Brain microvascular endothelial cell (primary cell): ENCODE measurements around the gene TMEM47.

Experiments
- DNase-seq: peaks from one replicate; pipeline ENCODE4 v3.0.0-alpha.2; 2020
- H3K27ac ChIP-seq: fragments of 250-450 bp; sonication (Bioruptor Pico); 2 replicates; pipeline ENCODE4 v1.5.1; 2020; ENCODE audit warnings: mild to moderate bottlenecking, moderate library complexity
- H3K27me3 ChIP-seq: fragments of 250-450 bp; sonication (Bioruptor Pico); replicated peaks from 2 replicates; pipeline ENCODE4 v1.5.1; 2020; ENCODE audit warnings: mild to moderate bottlenecking
- H3K36me3 ChIP-seq: fragments of 250-450 bp; sonication (Bioruptor Pico); replicated peaks from 2 replicates; pipeline ENCODE4 v1.5.1; 2020; ENCODE audit warnings: mild to moderate bottlenecking
- H3K4me3 ChIP-seq: 2 replicates; pipeline ENCODE4 v1.5.1; 2011; ENCODE audit warnings: low read depth, mild to moderate bottlenecking, control low read depth, low read length, moderate library complexity
- in situ Hi-C: cut with HindIII; loops from 2 replicates; pipeline ENCODE4 v1.10.0; 2017; ENCODE audit warnings: low sequenced_read_pairs, low pct_ligation_motif_present
- TF ChIP-seq, protein P1 (sequence below): IDR thresholded peaks from 2 replicates; pipeline ENCODE4 v1.5.1; 2011; ENCODE audit warnings: low read depth, mild to moderate bottlenecking, moderate library complexity, low read length, control low read depth, inconsistent platforms; ENCODE audit errors: missing control alignments

TMEM47 gene

DNA sequence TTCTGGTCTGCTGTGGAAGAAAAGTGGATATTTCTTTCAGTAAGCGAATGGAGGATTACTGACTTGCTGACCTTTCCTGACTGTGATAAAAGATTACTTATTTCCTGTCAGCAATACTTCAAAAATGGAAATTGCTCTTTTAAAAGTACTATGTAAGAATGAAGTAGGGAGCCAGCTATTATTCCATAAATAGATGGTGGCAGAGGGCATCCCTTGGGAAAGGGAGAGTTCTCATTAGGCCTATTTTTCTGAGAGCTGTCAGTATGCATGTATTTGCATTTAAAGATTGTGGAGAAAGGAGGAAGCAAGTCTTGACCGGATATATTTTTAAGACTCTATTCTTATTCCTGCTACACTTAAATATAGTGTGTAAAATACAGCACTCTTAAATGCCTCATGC is 37.2 kb downstream of the TMEM47 start:
- no peak overlapping the region for H3K4me3 ChIP-seq
- TF ChIP-seq, protein P1, sequence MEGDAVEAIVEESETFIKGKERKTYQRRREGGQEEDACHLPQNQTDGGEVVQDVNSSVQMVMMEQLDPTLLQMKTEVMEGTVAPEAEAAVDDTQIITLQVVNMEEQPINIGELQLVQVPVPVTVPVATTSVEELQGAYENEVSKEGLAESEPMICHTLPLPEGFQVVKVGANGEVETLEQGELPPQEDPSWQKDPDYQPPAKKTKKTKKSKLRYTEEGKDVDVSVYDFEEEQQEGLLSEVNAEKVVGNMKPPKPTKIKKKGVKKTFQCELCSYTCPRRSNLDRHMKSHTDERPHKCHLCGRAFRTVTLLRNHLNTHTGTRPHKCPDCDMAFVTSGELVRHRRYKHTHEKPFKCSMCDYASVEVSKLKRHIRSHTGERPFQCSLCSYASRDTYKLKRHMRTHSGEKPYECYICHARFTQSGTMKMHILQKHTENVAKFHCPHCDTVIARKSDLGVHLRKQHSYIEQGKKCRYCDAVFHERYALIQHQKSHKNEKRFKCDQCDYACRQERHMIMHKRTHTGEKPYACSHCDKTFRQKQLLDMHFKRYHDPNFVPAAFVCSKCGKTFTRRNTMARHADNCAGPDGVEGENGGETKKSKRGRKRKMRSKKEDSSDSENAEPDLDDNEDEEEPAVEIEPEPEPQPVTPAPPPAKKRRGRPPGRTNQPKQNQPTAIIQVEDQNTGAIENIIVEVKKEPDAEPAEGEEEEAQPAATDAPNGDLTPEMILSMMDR: no peak
- H3K27ac ChIP-seq: no peak overlapping the region
- H3K36me3 ChIP-seq: no peaks in the 10 kb centered on the region
- in situ Hi-C loops: no loop called here
- no peak for DNase-seq
- H3K27me3 ChIP-seq: no peaks in the 10 kb centered on the region

DNA sequence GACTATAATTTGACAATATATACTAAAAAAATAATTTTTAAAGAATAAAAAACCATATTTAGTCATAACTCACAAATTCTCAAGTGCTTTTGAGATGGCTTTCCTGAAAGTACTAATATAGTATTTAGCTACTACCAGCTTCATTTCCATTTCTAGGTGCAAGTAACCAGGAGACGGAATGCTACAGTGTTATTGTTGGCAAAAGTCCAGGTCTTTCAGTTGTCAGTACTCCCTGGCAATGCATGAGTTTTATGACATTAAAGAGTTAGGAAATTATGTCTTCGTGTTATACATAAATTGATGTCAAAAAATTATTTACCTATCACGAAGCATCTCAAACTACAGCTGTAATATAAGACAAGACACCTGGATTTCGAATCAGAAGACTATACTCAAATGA is 45.0 kb downstream of the TMEM47 start:
- Histone ChIP-seq H3K27ac (no peak overlapping the region), H3K36me3 (no peaks in the 10 kb centered on the region), H3K27me3 (no peaks in the 10 kb centered on the region), H3K4me3 (no peak overlapping the region)
- peak; percentile 4 for DNase-seq
- TF ChIP-seq, protein P1: no peak
- in situ Hi-C loops: no loop called here

DNA sequence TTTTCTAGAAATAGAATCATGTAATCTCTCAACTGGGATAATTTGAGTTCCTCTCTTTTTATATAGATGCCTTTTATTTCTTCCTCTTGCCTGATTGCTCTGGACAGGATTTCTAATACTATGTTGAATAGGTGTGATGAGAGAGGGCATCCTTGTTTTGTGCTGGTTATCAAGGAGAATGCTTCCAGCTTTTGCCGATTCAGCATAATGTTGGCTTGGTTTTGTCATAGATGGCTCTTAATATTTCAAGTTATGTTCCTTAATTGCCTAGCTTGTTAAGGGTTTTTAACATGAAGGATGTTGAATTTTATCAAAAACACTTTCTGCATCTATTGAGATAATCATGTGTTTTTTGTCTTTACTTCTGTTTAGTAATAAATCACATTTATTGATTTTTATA is 58.7 kb downstream of the TMEM47 start:
- TF ChIP-seq, protein P1: no peak
- Histone ChIP-seq H3K4me3 (no peak overlapping the region), H3K27me3 (no peaks in the 10 kb centered on the region), H3K27ac (no peak overlapping the region), H3K36me3 (no peaks in the 10 kb centered on the region)
- in situ Hi-C loops: no loop called here
- DNase-seq: no peak

DNA sequence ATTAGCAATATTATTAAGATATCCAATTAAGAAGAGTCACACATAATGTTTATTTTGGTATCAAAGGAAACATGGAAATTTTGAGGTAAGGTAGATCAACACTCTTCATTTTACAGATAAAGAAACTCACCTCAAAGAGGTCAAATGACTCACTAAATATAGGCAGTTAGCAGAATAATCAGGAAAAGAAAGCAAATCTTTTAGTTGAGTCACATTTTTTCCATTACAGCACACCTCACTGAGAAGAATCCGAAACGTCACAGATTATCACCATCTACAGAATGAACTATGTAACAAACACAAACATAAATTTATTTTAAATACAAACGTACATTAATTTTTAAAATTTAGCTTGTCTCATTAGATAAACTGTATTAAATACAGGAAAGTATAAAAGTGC is 70.1 kb downstream of the TMEM47 start:
- H3K27ac ChIP-seq: no peak overlapping the region
- TF ChIP-seq, protein P1: no peak
- H3K36me3 ChIP-seq: no peaks in the 10 kb centered on the region
- in situ Hi-C loops: no loop called here
- no peaks in the 10 kb centered on the region for H3K27me3 ChIP-seq
- H3K4me3 ChIP-seq: no peak overlapping the region
- no peak for DNase-seq

DNA sequence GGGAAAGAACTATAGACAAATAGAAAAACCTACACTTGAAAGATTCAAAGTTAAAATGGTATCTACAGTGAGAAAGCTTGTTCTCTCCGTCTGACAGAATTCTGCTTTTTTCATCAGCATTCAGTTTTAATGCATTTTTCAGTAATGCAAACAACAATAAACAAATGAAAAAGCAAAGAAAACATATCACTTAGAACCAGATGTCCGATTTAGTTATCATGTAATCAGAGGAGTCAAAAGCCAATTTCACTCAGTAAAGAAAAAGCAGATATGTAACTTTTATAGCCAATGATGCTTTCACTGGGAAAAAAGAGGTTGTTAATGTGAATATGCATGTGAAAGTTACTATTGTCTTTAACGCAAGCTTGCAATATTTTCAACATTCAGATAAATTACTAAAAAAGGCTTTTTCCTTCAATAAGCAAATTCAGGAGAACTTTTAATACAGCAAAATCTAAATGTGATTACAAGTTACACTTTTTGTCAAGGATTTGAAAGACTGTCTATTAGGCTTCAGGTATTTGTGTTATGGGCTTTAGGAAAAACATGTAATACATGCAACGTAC is 70.7 kb downstream of the TMEM47 start:
- Histone ChIP-seq H3K36me3 (no peaks in the 10 kb centered on the region), H3K27me3 (no peaks in the 10 kb centered on the region), H3K4me3 (no peak overlapping the region), H3K27ac (no peak overlapping the region)
- DNase-seq: no peak
- in situ Hi-C loops: no loop called here
- TF ChIP-seq, protein P1: no peak

DNA sequence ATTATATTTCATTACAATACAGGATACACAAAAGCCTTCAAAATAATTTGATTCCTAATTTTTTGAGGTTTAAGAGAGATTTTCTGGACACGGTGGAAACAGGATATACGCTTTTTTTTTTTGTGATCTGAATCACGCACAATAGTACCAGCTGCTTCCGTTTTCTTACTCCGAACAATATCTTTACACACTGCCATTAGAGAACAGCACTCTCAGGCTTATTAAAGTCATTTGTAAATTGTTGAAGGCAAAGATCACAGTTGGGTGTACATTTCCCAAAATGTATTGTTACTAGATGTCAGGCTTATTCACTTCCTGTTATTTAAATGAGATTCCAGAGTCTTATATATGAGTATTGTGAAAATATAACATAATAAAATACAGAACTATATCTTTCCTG is 71.5 kb downstream of the TMEM47 start:
- TF ChIP-seq, protein P1: no peak
- no peak for DNase-seq
- H3K27me3 ChIP-seq: no peaks in the 10 kb centered on the region
- H3K27ac ChIP-seq: no peak overlapping the region
- H3K4me3 ChIP-seq: no peak overlapping the region
- H3K36me3 ChIP-seq: no peaks in the 10 kb centered on the region
- in situ Hi-C loops: no loop called here
